MCF 10A (cell line): ENCODE results near the gene IGF2BP3. TPM values are rescaled to one million over a fixed set of nuclear protein-coding genes. Genes with fewer than 3 reads are reported as not detected.

Experiments
- BruUV-seq: library from RNA; stranded (reverse); fragments of 400-500 nt; replicated peaks from 2 replicates; lab custom pipeline; 2021; lab: Mats Ljungman, UMichigan
- CTCF ChIA-PET: fragments of 300-600 bp; sonication (Branson Sonifier 250); formaldehyde crosslinking; extraction: SDS; loops from one replicate; lab custom pipeline; 2021; ENCODE audit warnings: antibody characterized with exemption, inconsistent platforms; lab: Yijun Ruan, JAX
- POLR2A ChIA-PET: fragments of 300-600, 350-650 bp; sonication (Branson Sonifier 250); formaldehyde crosslinking; extraction: SDS; loops from one replicate; lab custom pipeline; 2020; ENCODE audit warnings: antibody characterized with exemption, inconsistent platforms; lab: Yijun Ruan, JAX
- DNase-seq: peaks from one replicate; pipeline ENCODE4 v3.0.0-alpha.2; 2018; ENCODE audit not compliant: unreplicated experiment
- H3K27ac Mint-ChIP-seq: one replicate; pipeline ENCODE4 v1.8.0; 2022; ENCODE audit warnings: mild to moderate bottlenecking, low read depth, mixed read lengths; ENCODE audit not compliant: unreplicated experiment
- H3K27me3 Mint-ChIP-seq: one replicate; pipeline ENCODE4 v1.8.0; 2022; ENCODE audit warnings: mixed read lengths; ENCODE audit not compliant: insufficient read depth, unreplicated experiment
- H3K36me3 Mint-ChIP-seq: one replicate; pipeline ENCODE4 v1.8.0; 2022; ENCODE audit warnings: mild to moderate bottlenecking, moderate library complexity, mixed read lengths; ENCODE audit not compliant: insufficient read depth, unreplicated experiment
- H3K4me1 Mint-ChIP-seq: one replicate; pipeline ENCODE4 v1.8.0; 2022; ENCODE audit warnings: mixed read lengths; ENCODE audit not compliant: insufficient read depth, unreplicated experiment
- H3K4me3 Mint-ChIP-seq: one replicate; pipeline ENCODE4 v1.8.0; 2022; ENCODE audit warnings: mild to moderate bottlenecking, moderate library complexity, mixed read lengths; ENCODE audit not compliant: unreplicated experiment
- H3K9me3 Mint-ChIP-seq: one replicate; pipeline ENCODE4 v1.8.0; 2022; ENCODE audit warnings: mixed read lengths; ENCODE audit not compliant: unreplicated experiment
- CTCF ChIP-seq: fragments of 200-600 bp; IDR thresholded peaks from one replicate; pipeline ENCODE4 v1.8.0; 2022; ENCODE audit warnings: antibody characterized with exemption, mild to moderate bottlenecking; ENCODE audit not compliant: unreplicated experiment
- intact Hi-C: fragments of 100-400 bp; cut with micrococcal nuclease; formaldehyde crosslinking; loops from 2 replicates; pipeline ENCODE4 v1.14.1; 2022
- total RNA-seq: library from RNA; stranded (reverse); gene quantifications from 2 replicates; pipeline ENCODE4 v1.2.3, GENCODE V29; 2022

The IGF2BP3 gene
- total RNA-seq, 1 experiment from 2014 or later: 29.8 TPM

- H3K9me3 Mint-ChIP-seq: no peaks in the 10 kb centered on the region
- peaks cover 24% of the 10 kb centered on the region for H3K4me1 Mint-ChIP-seq
- no peak for DNase-seq
- ChIA-PET CTCF (interaction anchor here (0.6 to 1.2 kb wide), 3 partner anchors 15 to 1094 kb away, joined by 3 to 4 read pairs (median 4); no protein-coding TSS in a partner anchor), POLR2A (interaction anchor here (1.0 kb wide), 1 partner anchor 16 kb away, joined by 3 read pairs; no protein-coding TSS in a partner anchor)
- H3K4me3 Mint-ChIP-seq: no peak overlapping the region
- H3K27ac Mint-ChIP-seq: no peak overlapping the region
- BruUV-seq: no TSS peak
- no peak for TF ChIP-seq CTCF
- intact Hi-C loops: no loop called here
- no peaks in the 10 kb centered on the region for H3K36me3 Mint-ChIP-seq
- H3K27me3 Mint-ChIP-seq: no peaks in the 10 kb centered on the region
These were observed 96.9 kb downstream of the IGF2BP3 start for GRCh38 chr7:23373151-23374004.

GRCh38 chr7:23372611-23373010, 97.7 kb downstream of the IGF2BP3 start:
- H3K4me1 Mint-ChIP-seq: peaks cover 23% of the 10 kb centered on the region
- BruUV-seq: no TSS peak
- no peaks in the 10 kb centered on the region for H3K36me3 Mint-ChIP-seq
- ChIA-PET CTCF (interaction anchor here (1.2 kb wide), 1 partner anchor 171 kb away, joined by 3 read pairs; no protein-coding TSS in a partner anchor), POLR2A (no interaction called here)
- no peaks in the 10 kb centered on the region for H3K27me3 Mint-ChIP-seq
- TF ChIP-seq CTCF: no peak
- intact Hi-C loops: no loop called here
- no peak overlapping the region for H3K27ac Mint-ChIP-seq
- no peak overlapping the region for H3K4me3 Mint-ChIP-seq
- no peak for DNase-seq
- no peaks in the 10 kb centered on the region for H3K9me3 Mint-ChIP-seq

GRCh38 chr7:23371654-23372053, 98.6 kb downstream of the IGF2BP3 start:
- H3K27me3 Mint-ChIP-seq: no peaks in the 10 kb centered on the region
- H3K27ac Mint-ChIP-seq: no peak overlapping the region
- intact Hi-C loops: no loop called here
- no TSS peak for BruUV-seq
- CTCF ChIA-PET: interaction anchor here (0.7 kb wide), 1 partner anchor 179 kb away, joined by 3 read pairs; no protein-coding TSS in a partner anchor
- no peak for TF ChIP-seq CTCF
- no peaks in the 10 kb centered on the region for H3K9me3 Mint-ChIP-seq
- H3K36me3 Mint-ChIP-seq: peaks cover 7% of the 10 kb centered on the region
- H3K4me3 Mint-ChIP-seq: no peak overlapping the region
- peaks cover 13% of the 10 kb centered on the region for H3K4me1 Mint-ChIP-seq
- POLR2A ChIA-PET: interaction anchor here (0.6 kb wide), 1 partner anchor 37 kb away, joined by 3 read pairs; no protein-coding TSS in a partner anchor
- DNase-seq: no peak

- peaks cover 7% of the 10 kb centered on the region for H3K36me3 Mint-ChIP-seq
- no peak overlapping the region for H3K4me3 Mint-ChIP-seq
- H3K27ac Mint-ChIP-seq: no peak overlapping the region
- peaks cover 8% of the 10 kb centered on the region for H3K4me1 Mint-ChIP-seq
- DNase-seq: no peak
- BruUV-seq: no TSS peak
- intact Hi-C loops: no loop called here
- no peak for TF ChIP-seq CTCF
- POLR2A ChIA-PET: no interaction called here
- no peaks in the 10 kb centered on the region for H3K9me3 Mint-ChIP-seq
- CTCF ChIA-PET: interaction anchor here (0.6 to 1.2 kb wide), 2 partner anchors 12 to 93 kb away, joined by 3 to 4 read pairs; no protein-coding TSS in a partner anchor
- H3K27me3 Mint-ChIP-seq: no peaks in the 10 kb centered on the region
These were observed 100.4 kb downstream of the IGF2BP3 start for GRCh38 chr7:23369695-23370404.
